Endometrial microvascular endothelial cells (primary cell): ENCODE measurements around the gene RAB18. TPM values are rescaled to one million over a fixed set of nuclear protein-coding genes. Genes with fewer than 3 reads are reported as not detected.

ENCODE experiments used
- total RNA-seq: library from RNA; depleted of rRNA; stranded (reverse); fragments of >200 nt; gene quantifications from one replicate; pipeline ENCODE4 v1.2.3, GENCODE V29; 2015; ENCODE audit errors: inconsistent ontology term

Gene RAB18
- total RNA-seq, 1 donor from 2014 or later = 43.2 TPM

Other genes with a start within 250 kb of the RAB18 start
- gene MKX, start 241.5 kb downstream of the RAB18 start, total RNA-seq = not detected